CD4-positive, CD25-positive, alpha-beta regulatory T cell (primary cell): ENCODE data around the gene CCT3. TPM values are rescaled to one million over a fixed set of nuclear protein-coding genes. Genes with fewer than 3 reads are reported as not detected.
A peak's percentile ranks its signal among the peaks of the same experiment; 100 is the strongest.

Experiments
- ATAC-seq, 2 donors: fragments of 150-1000 bp; cut with Tn5 transposase; one replicate each; pipeline ENCODE4 v1.10.0; 2021; ENCODE audit warnings: low read depth in 2 of 2, moderate number of reproducible peaks in 2 of 2, moderate library complexity in 1 of 2
- DNase-seq, 3 donors: peaks; one replicate each; pipeline versions ENCODE4 v3.0.0 to v3.0.0-alpha.2; 2012 to 2022; ENCODE audit warnings: mixed read lengths in 1 of 3
- H3K27ac ChIP-seq: one replicate; pipeline ENCODE4 v1.7.0; 2013; ENCODE audit warnings: mild to moderate bottlenecking, low read length; ENCODE audit not compliant: insufficient read depth, poor library complexity, severe bottlenecking
- H3K27me3 ChIP-seq: one replicate; pipeline ENCODE4 v1.7.0; 2013; ENCODE audit warnings: low read length; ENCODE audit not compliant: control insufficient read depth, insufficient read depth
- H3K36me3 ChIP-seq: one replicate; pipeline ENCODE4 v1.7.0; 2013; ENCODE audit warnings: mild to moderate bottlenecking, low read length, moderate library complexity; ENCODE audit not compliant: control insufficient read depth, insufficient read depth
- H3K4me1 ChIP-seq: 2 replicates; pipeline ENCODE4 v1.7.0; 2013; ENCODE audit warnings: mild to moderate bottlenecking, low read length; ENCODE audit not compliant: insufficient read depth, control insufficient read depth, poor library complexity, severe bottlenecking
- H3K4me3 ChIP-seq: one replicate; pipeline ENCODE4 v1.7.0; 2013; ENCODE audit warnings: low read depth, mild to moderate bottlenecking, low read length, moderate library complexity
- H3K9me3 ChIP-seq, 2 experiments: 1 replicate in 1 of 2; 2 replicates in 1 of 2; pipeline ENCODE4 v1.7.0; 2013; ENCODE audit warnings: low read length in 2 of 2, mild to moderate bottlenecking in 1 of 2, moderate library complexity in 1 of 2; ENCODE audit not compliant: control insufficient read depth in 2 of 2
- H3K27ac Mint-ChIP-seq, 3 donors: one replicate each; pipeline ENCODE4 v1.8.0; 2020 to 2022; ENCODE audit warnings: mild to moderate bottlenecking in 3 of 3, mixed read lengths in 3 of 3, moderate library complexity in 2 of 3
- H3K27me3 Mint-ChIP-seq: one replicate; pipeline ENCODE4 v1.8.0; 2022; ENCODE audit warnings: mild to moderate bottlenecking, mixed read lengths
- H3K36me3 Mint-ChIP-seq: one replicate; pipeline ENCODE4 v1.8.0; 2020; ENCODE audit warnings: mixed read lengths
- H3K4me1 Mint-ChIP-seq, 4 donors: one replicate each; pipeline ENCODE4 v1.8.0; 2020 to 2022; ENCODE audit warnings: mixed read lengths in 4 of 4, mild to moderate bottlenecking in 1 of 4
- H3K4me3 Mint-ChIP-seq, 4 donors: one replicate each; pipeline ENCODE4 v1.8.0; 2020 to 2022; ENCODE audit warnings: mild to moderate bottlenecking in 4 of 4, mixed read lengths in 4 of 4, moderate library complexity in 3 of 4
- H3K9me3 Mint-ChIP-seq, 7 donors: one replicate each; pipeline ENCODE4 v1.8.0; 2020 to 2022; ENCODE audit warnings: mixed read lengths in 7 of 7, mild to moderate bottlenecking in 3 of 7, moderate library complexity in 2 of 7
- polyA plus RNA-seq, 4 donors: library from polyadenylated mRNA; unstranded; fragments of 300-500 nt; fragmentation: Illumina TruSeq; gene quantifications; one replicate each; pipeline ENCODE4 v1.2.3, GENCODE V29; 2021
- total RNA-seq: library from RNA; stranded (reverse); gene quantifications from one replicate; pipeline ENCODE4 v1.2.3, GENCODE V29; 2022

The CCT3 gene
- total RNA-seq = 84.5 TPM
- 100 to 1,000 TPM; 195 to 214 (median 203) TPM for polyA plus RNA-seq

- no peaks in the 10 kb centered on the region for H3K9me3 ChIP-seq
- H3K27me3 Mint-ChIP-seq = no peaks in the 10 kb centered on the region
- H3K36me3 Mint-ChIP-seq = peaks cover 15% of the 10 kb centered on the region
- peak within 1 kb of the TSS; percentile 94 for H3K4me3 ChIP-seq
- peak; percentile 98 to 100 (median 100) for DNase-seq
- peak; percentile 95 to 97 for ATAC-seq
- H3K27me3 ChIP-seq = no peaks in the 10 kb centered on the region
- H3K27ac Mint-ChIP-seq = peak within 1 kb of the TSS; percentile 96 to 99 (median 98)
- H3K36me3 ChIP-seq = peaks cover 21% of the 10 kb centered on the region
- H3K27ac ChIP-seq = peak within 1 kb of the TSS; percentile 89
- H3K9me3 Mint-ChIP-seq = no peaks in the 10 kb centered on the region
- peak within 1 kb of the TSS; percentile 91 to 99 (median 98) for H3K4me3 Mint-ChIP-seq
- peaks cover 18% of the 10 kb centered on the region for H3K4me1 ChIP-seq
- peaks cover 14 to 47% (median 36%) of the 10 kb centered on the region in 4 donors for H3K4me1 Mint-ChIP-seq
These were observed at the start of gene CCT3, which contains the start of gene TSACC for GRCh38 chr1:156338180-156338976. CCT3 (minus strand) TSS chr1:156338292; CDS start chr1:156338184, 108 bp downstream. TSACC (plus strand) TSS chr1:156338526; CDS start chr1:156339758, 1,232 bp downstream.

GRCh38 chr1:156387870-156388173, 49.7 kb upstream of the CCT3 start:
- no peak overlapping the region for H3K27ac Mint-ChIP-seq
- Histone ChIP-seq H3K27ac (no peak overlapping the region), H3K9me3 (no peaks in the 10 kb centered on the region), H3K36me3 (no peaks in the 10 kb centered on the region), H3K4me3 (no peak overlapping the region), H3K27me3 (peaks cover 3% of the 10 kb centered on the region), H3K4me1 (peaks cover 5% of the 10 kb centered on the region)
- ATAC-seq (no peak), DNase-seq (no peak)
- H3K27me3 Mint-ChIP-seq = peaks cover 39% of the 10 kb centered on the region
- H3K9me3 Mint-ChIP-seq = no peaks in the 10 kb centered on the region
- no peaks in the 10 kb centered on the region for H3K36me3 Mint-ChIP-seq
- H3K4me3 Mint-ChIP-seq = no peak overlapping the region
- H3K4me1 Mint-ChIP-seq = peaks cover 0 to 8% (median 5%) of the 10 kb centered on the region in 4 donors

- H3K27me3 ChIP-seq = peaks cover 3% of the 10 kb centered on the region
- no peak for DNase-seq
- no peak for ATAC-seq
- H3K4me1 ChIP-seq = peaks cover 5% of the 10 kb centered on the region
- Mint-ChIP-seq H3K27ac (peak overlapping the region in 1 of 3 donors; percentile 39), H3K9me3 (no peaks in the 10 kb centered on the region), H3K4me3 (no peak overlapping the region), H3K27me3 (peaks cover 39% of the 10 kb centered on the region), H3K4me1 (peaks cover 0 to 8% (median 5%) of the 10 kb centered on the region in 4 donors), H3K36me3 (no peaks in the 10 kb centered on the region)
- H3K36me3 ChIP-seq = no peaks in the 10 kb centered on the region
- H3K9me3 ChIP-seq = no peaks in the 10 kb centered on the region
- no peak overlapping the region for H3K27ac ChIP-seq
- H3K4me3 ChIP-seq = no peak overlapping the region
These were observed 49.1 kb upstream of the CCT3 start for GRCh38 chr1:156386949-156387869.

GRCh38 chr1:156386134-156386901, 48.2 kb upstream of the CCT3 start:
- no peaks in the 10 kb centered on the region for H3K36me3 ChIP-seq
- H3K4me1 ChIP-seq = peaks cover 5% of the 10 kb centered on the region
- H3K9me3 ChIP-seq = no peaks in the 10 kb centered on the region
- peaks cover 3% of the 10 kb centered on the region for H3K27me3 ChIP-seq
- ATAC-seq (no peak), DNase-seq (no peak)
- no peak overlapping the region for H3K4me3 ChIP-seq
- Mint-ChIP-seq H3K36me3 (no peaks in the 10 kb centered on the region), H3K4me3 (no peak overlapping the region), H3K27ac (peak overlapping the region in 1 of 3 donors; percentile 39), H3K9me3 (no peaks in the 10 kb centered on the region), H3K27me3 (peaks cover 39% of the 10 kb centered on the region), H3K4me1 (peaks cover 0 to 8% (median 5%) of the 10 kb centered on the region in 4 donors)
- no peak overlapping the region for H3K27ac ChIP-seq

DNA sequence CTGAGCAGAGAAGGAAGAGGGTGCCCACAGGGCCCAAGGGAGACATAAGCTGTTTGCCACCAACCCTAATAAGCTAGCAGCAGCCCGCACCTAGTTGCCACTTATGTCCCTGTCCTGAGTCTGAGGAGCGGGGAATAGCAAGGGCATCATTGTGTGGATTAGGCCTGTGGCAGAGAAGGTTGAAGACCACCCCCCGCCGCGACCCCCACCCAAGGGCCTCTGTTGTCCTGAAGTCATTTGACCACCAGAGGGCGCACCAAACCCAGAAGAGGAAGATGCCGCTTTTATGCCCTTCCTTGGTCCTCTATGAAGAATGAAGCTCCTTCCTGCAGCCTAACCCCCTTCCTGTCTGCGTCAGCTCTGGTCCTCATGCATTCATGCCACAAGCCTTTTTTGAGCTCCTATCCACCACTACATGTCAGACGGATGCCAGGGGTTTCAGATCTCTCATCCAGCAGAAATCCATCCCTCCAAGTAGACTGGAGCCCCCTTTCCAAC, 47.5 kb upstream of the CCT3 start:
- H3K9me3 Mint-ChIP-seq = no peaks in the 10 kb centered on the region
- H3K4me1 ChIP-seq = peaks cover 5% of the 10 kb centered on the region
- H3K36me3 Mint-ChIP-seq = no peaks in the 10 kb centered on the region
- no peak overlapping the region for H3K4me3 ChIP-seq
- H3K36me3 ChIP-seq = no peaks in the 10 kb centered on the region
- no peak overlapping the region for H3K4me3 Mint-ChIP-seq
- H3K27ac Mint-ChIP-seq = no peak overlapping the region
- H3K27me3 ChIP-seq = peaks cover 3% of the 10 kb centered on the region
- no peaks in the 10 kb centered on the region for H3K9me3 ChIP-seq
- ATAC-seq (peak; percentile 76 to 83), DNase-seq (peak; percentile 60 to 83 (median 75))
- peaks cover 39% of the 10 kb centered on the region for H3K27me3 Mint-ChIP-seq
- peaks cover 0 to 8% (median 5%) of the 10 kb centered on the region in 4 donors for H3K4me1 Mint-ChIP-seq
- no peak overlapping the region for H3K27ac ChIP-seq

DNA sequence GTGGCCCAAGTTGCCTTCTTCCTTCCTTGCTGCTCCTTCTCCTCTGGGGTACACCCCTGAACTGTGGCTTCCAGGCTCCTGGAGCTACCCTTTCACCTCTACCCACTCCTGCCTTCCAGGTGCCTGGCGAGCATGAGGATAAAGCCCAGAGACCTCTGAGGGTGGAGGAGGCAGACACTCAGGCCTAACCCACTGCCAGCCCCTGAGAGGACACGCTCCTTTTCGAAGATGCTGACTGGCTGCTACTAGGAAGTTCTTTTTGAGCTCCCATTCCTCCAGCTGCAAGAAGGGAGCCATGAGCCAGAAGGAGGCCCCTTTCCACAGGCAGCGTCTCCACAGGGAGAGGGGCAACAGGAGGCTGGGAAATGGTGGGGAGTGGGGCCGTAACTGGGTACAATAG, 46.6 kb upstream of the CCT3 start:
- H3K36me3 ChIP-seq = no peaks in the 10 kb centered on the region
- H3K9me3 Mint-ChIP-seq = no peaks in the 10 kb centered on the region
- H3K27ac ChIP-seq = no peak overlapping the region
- H3K27me3 ChIP-seq = peaks cover 3% of the 10 kb centered on the region
- H3K36me3 Mint-ChIP-seq = no peaks in the 10 kb centered on the region
- H3K4me1 Mint-ChIP-seq = peaks cover 0 to 8% (median 5%) of the 10 kb centered on the region in 4 donors
- H3K4me3 ChIP-seq = no peak overlapping the region
- no peak overlapping the region for H3K4me3 Mint-ChIP-seq
- no peaks in the 10 kb centered on the region for H3K9me3 ChIP-seq
- no peak overlapping the region for H3K27ac Mint-ChIP-seq
- peaks cover 35% of the 10 kb centered on the region for H3K27me3 Mint-ChIP-seq
- DNase-seq (no peak), ATAC-seq (no peak)
- peaks cover 5% of the 10 kb centered on the region for H3K4me1 ChIP-seq

- no peak overlapping the region for H3K4me3 ChIP-seq
- H3K27ac Mint-ChIP-seq = no peak overlapping the region
- H3K4me1 ChIP-seq = peaks cover 5% of the 10 kb centered on the region
- no peak overlapping the region for H3K27ac ChIP-seq
- H3K36me3 ChIP-seq = no peaks in the 10 kb centered on the region
- H3K4me1 Mint-ChIP-seq = peaks cover 0 to 8% (median 5%) of the 10 kb centered on the region in 4 donors
- no peaks in the 10 kb centered on the region for H3K9me3 ChIP-seq
- H3K27me3 ChIP-seq = peaks cover 3% of the 10 kb centered on the region
- ATAC-seq = no peak
- peaks cover 34% of the 10 kb centered on the region for H3K27me3 Mint-ChIP-seq
- H3K36me3 Mint-ChIP-seq = no peaks in the 10 kb centered on the region
- DNase-seq = no peak
- no peak overlapping the region for H3K4me3 Mint-ChIP-seq
- no peaks in the 10 kb centered on the region for H3K9me3 Mint-ChIP-seq
These were observed 45.9 kb upstream of the CCT3 start for GRCh38 chr1:156384007-156384406.
